Fibroblast of mammary gland (primary cell): ENCODE measurements around the gene CNDP1.

Experiments
- DNase-seq: peaks from one replicate; pipeline ENCODE4 v3.0.0-alpha.2; 2010; ENCODE audit warnings: low read depth
- H3K4me3 ChIP-seq: 2 replicates; pipeline ENCODE4 v1.5.1; 2011; ENCODE audit warnings: low read depth, mild to moderate bottlenecking, low read length, moderate library complexity; ENCODE audit not compliant: control insufficient read depth
- TF ChIP-seq, protein P1 (sequence below): conservative IDR thresholded peaks from 2 replicates; pipeline ENCODE4 v1.5.1; 2011; ENCODE audit warnings: low read depth, low read length, inconsistent platforms; ENCODE audit not compliant: control insufficient read depth, insufficient read depth

CNDP1 gene

DNA sequence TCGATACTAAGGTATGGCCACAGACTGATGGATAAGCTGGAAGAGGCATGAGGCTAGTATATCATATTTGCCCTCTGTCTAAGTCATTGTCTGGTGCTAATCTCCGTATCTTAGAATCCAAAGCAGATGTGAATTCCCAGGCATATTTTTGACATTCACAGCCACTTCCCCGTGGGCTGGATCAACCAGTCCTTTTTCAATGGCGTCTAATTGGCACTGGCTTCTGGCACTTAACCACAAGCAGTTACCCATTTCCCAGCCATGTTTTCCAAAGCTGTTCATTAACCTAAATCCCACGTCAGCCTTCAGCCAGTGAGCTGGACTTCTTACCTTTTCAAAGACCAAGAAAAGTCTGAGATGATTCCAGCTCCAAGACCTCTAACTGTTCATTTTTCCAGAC is 42.7 kb downstream of the CNDP1 start:
- H3K4me3 ChIP-seq = no peak overlapping the region
- TF ChIP-seq, protein P1, sequence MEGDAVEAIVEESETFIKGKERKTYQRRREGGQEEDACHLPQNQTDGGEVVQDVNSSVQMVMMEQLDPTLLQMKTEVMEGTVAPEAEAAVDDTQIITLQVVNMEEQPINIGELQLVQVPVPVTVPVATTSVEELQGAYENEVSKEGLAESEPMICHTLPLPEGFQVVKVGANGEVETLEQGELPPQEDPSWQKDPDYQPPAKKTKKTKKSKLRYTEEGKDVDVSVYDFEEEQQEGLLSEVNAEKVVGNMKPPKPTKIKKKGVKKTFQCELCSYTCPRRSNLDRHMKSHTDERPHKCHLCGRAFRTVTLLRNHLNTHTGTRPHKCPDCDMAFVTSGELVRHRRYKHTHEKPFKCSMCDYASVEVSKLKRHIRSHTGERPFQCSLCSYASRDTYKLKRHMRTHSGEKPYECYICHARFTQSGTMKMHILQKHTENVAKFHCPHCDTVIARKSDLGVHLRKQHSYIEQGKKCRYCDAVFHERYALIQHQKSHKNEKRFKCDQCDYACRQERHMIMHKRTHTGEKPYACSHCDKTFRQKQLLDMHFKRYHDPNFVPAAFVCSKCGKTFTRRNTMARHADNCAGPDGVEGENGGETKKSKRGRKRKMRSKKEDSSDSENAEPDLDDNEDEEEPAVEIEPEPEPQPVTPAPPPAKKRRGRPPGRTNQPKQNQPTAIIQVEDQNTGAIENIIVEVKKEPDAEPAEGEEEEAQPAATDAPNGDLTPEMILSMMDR = no peak
- DNase-seq = no peak

DNA sequence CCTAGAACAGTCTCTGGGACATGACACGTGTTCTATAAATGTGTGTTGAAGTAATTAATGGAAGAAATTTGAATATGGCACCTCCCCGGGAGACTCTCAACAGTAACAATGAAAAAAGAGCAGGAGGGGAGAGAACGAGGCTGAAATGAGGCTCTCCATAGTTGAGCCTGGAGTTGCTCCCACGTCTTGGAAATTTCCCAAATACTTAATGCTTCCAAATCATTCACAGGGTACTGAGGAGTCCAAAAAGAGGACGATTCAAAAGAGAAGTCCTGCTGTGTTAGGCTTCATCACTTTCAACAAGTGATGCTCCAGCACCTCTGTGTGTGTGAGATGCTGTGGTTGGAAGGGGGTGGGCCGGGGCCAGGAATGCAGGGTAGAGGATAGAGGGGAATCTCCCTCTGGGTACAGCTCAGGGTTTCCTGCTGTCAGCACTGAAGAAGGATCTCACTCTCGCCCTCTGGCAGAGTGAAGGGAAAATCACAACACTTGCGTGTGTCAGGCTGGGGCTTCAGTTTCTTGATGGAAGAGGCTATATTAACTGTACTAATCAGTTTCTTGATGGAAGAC is 45.3 kb downstream of the CNDP1 start:
- no peak for DNase-seq
- TF ChIP-seq, protein P1 = no peak
- H3K4me3 ChIP-seq = no peak overlapping the region

DNA sequence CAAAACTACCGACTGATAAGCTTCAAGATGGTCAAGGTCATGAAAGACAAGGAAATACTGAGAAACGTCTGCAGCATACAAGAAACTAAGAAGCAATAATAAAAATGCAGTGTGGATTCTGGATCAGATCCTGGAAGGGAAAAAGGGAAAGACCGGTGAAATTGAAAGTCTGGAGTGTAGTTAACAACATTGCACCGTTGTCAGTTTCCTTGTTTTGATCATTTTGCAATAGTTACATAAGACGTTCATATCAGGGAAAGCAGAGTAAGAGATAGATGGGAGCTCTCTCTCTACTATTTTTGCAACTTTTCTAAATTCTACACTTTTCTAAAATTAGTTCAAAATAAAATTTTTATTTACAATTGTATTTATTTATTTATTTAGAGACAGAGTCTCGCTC is 48.3 kb downstream of the CNDP1 start:
- TF ChIP-seq, protein P1 = no peak
- no peak for DNase-seq
- H3K4me3 ChIP-seq = no peak overlapping the region

DNA sequence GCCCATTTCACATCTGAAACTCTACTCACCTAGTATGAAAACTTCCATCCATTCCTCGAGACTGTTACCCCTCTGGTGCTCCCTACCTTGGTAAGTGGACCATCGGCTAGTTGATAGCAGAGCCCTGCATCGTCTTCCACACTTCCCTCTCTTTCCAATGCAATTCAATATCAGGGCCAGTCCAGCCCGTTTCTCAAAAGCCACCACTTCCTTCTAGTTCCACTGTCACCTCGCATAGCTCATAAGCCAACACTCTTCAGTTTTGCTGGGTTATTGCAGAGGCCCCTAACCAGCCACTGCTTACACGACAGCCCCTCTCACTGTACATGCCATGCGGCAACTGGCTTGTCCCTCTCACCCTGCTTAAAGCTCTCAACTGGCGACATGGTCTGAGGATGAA is 53.1 kb downstream of the CNDP1 start:
- no peak overlapping the region for H3K4me3 ChIP-seq
- TF ChIP-seq, protein P1 = no peak
- no peak for DNase-seq

DNA sequence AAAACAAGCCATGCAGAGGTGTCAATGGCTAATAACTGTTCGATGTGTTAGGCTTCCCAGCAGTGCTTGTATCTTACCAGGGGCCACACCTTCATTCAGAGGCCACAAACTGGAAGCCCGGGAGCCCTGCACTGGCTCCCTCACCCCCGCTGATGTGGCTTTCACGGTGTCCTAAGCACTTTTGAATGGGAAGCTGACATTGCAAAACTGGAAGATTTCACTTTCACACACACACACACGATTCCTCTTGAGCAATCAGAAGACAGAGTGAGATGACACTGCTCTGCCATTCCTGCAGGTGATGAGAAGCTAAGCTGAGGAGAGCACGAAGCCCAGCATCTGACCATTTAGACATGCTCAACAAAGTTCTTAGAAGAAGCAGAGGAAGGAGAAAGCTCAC is 54.7 kb downstream of the CNDP1 start:
- TF ChIP-seq, protein P1 = no peak
- H3K4me3 ChIP-seq = no peak overlapping the region
- no peak for DNase-seq

DNA sequence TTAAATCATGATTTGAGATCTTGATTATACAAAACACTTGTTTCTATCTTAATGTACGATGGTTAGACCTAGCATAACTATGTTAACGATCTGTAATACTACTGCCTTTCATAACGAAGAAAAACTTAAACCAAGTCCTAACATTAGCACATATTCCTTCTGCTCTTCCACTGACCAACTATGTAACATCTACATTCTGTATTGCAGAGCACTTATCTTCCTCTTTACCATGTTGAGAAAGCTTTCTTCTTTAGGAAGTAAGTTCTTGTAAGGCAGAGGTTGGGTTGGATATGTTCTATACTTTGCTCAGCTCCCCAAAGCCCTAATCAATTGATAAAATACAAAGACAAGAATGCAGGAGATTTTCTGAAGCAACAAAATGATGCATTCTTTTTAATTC is 55.5 kb downstream of the CNDP1 start:
- TF ChIP-seq, protein P1 = no peak
- no peak for DNase-seq
- H3K4me3 ChIP-seq = no peak overlapping the region

DNA sequence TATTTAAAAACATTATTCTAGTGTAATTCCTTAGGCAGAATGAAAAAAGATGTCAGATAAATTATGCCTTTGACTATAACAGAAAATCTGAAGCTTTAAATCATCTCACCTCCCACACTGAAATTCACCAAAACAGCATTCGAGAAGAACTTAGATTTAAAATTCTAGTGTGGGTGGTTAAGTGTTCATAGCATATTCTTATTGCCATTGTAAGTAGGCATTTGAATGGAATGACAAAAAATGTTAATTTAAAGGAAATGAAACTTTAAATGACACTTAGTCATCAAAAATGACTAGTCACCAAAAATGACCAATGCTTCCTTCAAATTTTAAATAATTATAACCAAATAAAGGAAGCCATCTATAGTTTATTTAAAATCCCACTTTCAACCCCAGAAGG is 56.4 kb downstream of the CNDP1 start:
- DNase-seq = no peak
- TF ChIP-seq, protein P1 = no peak
- H3K4me3 ChIP-seq = no peak overlapping the region
